ENCODE results near the gene DIAPH1.
A peak's percentile ranks its signal among the peaks of the same experiment; 100 is the strongest.

The DIAPH1 gene

GRCh38 chr5:141639357-141640050, 20.7 kb upstream of the DIAPH1 start:
- DNase-seq (ENCODE audit: low read depth) = no peak

GRCh38 chr5:141638771-141639170, 20.0 kb upstream of the DIAPH1 start:
- no peak for DNase-seq (ENCODE audit: low read depth)

DNA sequence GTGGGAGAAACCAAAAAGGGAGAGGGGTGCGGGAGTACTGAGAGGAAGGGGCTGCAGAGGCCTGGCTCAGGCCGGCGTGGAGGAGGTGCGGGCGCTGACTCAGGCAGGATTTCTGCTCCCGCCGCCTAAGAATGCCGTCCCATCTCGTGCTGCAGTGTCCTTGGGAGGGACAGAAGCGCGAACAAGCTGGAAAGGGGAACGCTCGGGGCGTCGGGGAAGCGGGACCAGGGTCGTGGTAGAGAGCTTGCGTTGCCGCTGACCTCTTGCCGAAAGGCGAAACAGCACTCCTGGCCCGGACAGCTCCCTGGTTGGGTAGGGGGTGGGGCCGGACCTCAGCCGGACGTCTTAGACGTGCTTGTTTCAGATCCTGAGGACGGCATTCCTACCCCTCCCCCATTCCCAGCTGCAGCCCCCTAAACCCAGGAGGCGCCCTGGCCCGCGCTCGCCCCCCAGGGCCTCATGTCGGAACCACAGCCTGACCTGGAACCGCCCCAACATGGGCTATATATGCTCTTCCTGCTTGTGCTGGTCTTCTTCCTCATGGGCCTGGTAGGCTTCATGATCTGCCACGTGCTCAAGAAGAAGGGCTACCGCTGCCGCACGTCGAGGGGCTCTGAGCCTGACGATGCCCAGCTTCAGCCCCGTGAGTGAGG, 19.1 kb upstream of the DIAPH1 start:
- no peak for DNase-seq (ENCODE audit: low read depth)

- no peak for DNase-seq (ENCODE audit: low read depth)
Measured at GRCh38 chr5:141637123-141637766, 18.4 kb upstream of the DIAPH1 start.

DNA sequence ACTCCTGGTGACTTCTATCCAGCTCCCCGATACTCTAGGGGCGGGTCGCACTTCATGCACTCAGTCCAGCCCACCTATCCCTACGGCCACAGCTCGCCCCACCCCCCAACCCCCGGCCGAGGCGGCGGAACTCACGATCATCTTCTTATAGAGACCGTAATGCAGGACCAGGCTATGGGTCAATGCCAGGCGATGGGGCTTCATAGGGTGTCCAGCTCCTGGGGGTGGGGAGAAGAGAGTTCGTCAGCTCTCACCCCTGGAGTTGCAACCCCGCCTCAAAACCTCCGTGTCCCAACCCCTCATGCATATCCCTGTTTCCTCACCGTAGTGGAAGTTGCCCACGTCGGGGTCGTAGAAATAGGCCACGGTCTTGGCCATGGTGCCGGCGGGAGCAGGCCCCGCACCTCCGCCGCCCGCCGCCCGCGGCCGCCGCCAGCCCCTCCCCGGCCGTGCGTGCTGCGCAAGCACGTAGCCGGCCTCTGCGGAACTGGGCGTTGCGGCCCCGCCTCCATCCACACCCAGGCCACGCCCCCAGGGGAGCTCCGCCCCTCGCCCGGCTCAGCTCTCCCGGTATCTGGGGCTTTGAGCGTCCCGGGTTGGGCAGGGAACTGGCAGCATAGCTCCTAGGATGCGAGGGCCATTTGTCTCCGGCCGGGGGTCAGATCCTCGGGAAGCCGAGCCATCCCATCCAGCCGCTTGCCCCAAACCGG, 17.8 kb upstream of the DIAPH1 start, which contains the start of the genes HDAC3 and RELL2:
Gene HDAC3 (minus strand): TSS at position 437 of the 710 bp plus-strand sequence. CDS start 59 bp downstream, at position 378.
Gene RELL2 (plus strand): TSS at position 585 of the 710 bp plus-strand sequence. CDS start 1,229 bp downstream, outside the sequence.
- DNase-seq (ENCODE audit: low read depth) = peak; percentile 50

GRCh38 chr5:141636106-141636412, 17.3 kb upstream of the DIAPH1 start:
- DNase-seq (ENCODE audit: low read depth) = no peak

GRCh38 chr5:141635646-141636045, 16.8 kb upstream of the DIAPH1 start:
- DNase-seq (ENCODE audit: low read depth) = no peak

DNA sequence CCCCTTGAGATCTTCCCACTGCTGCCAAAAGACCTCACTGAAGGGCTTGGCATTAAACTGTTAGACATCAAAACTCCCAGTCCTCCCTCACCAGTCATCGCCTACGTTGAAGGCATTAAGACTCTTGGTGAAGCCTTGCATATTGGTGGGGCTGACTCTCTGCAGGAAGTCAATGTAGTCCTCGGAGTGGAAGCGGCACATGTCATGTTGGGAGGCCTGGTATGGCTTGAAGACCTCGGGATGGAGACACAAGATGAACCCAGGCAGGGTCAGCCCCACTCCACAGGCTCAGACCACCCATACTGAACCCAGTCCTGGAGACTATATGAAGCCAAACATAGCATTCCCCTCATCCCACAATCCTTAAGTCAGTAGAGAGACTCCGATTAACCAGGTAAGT, 15.9 kb upstream of the DIAPH1 start:
- no peak for DNase-seq (ENCODE audit: low read depth)

- DNase-seq (ENCODE audit: low read depth) = no peak
Measured at GRCh38 chr5:141633871-141634561, 15.2 kb upstream of the DIAPH1 start.

- DNase-seq (ENCODE audit: low read depth) = no peak
Measured at GRCh38 chr5:141632650-141633049, 13.8 kb upstream of the DIAPH1 start.

DNA sequence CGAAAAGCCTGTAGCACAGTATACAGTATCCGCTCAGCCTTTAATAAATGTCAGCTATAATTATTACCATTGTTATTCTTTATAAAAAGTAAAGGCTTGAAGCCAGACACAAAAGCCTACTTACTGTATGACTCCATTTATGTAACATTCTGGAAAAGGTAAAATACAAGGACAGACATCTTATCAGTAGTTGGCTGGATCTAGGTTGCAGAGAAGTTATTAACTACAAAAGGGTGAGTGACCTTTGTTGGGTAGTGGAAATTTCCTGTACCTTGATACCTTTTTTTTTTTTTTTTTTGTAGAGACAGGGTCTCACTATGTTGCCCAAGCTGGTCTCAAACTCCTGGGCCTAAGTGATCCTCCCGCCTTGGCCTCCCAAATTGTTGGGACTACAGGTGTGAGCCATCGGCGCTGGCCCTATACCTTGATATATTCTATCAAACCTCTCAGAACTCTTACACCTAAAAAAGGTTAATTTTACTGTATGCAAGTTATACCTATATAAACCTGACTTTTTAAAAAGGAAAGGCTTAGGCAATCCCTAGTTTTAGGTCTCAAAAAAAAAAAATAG, 11.9 kb upstream of the DIAPH1 start:
- no peak for DNase-seq (ENCODE audit: low read depth)

DNA sequence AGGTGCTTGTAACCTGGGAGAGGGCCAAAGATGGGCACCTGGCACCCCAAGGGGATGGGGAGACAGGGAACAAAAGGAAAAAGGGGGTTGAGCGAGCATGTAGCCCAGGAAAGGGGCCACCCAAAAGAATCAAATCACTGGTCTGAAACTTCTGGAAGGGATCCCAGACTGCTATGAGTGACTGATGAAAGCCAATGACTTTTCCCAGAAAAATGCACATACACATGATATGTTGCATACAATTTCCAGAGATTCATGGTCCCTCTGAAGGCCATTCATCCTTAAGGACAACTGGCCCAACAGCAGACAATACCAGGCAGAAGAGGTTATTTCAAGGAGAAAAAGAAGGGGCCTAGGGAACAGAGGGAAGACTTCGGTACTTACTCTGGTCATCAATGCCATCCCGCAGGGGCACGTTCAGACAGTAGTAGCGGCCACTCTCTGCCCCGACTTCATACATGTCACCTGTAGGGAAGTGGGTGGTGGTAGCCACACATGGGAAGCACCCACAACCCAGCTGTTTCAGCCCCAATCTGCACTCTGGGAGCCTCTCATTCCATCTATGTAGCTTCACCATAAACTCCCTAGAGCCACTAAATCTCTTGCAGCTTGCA, 9.5 kb upstream of the DIAPH1 start:
- no peak for DNase-seq (ENCODE audit: low read depth)

DNA sequence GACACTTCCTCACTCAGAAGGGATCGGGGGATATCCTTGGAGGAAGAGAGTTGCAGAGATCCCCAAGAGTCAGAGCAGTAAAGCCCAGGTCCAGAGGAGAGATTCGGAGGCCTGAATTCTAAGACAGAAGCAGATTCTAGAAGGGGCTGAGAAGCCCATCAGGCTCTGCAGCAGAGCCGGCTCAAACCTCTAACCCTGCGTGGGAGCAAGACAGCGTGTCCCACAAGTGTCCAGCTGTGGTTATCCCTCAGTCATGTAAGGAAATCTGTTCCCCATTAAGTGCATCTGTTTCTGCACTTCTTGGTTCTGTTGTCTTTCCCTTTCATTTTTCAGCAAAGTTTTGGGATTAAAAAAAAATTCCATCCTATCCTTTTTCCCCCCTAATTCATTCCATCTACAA, 4.8 kb upstream of the DIAPH1 start:
- DNase-seq (ENCODE audit: low read depth) = no peak

- DNase-seq (ENCODE audit: low read depth) = no peak
Measured at GRCh38 chr5:141623186-141623585, 4.4 kb upstream of the DIAPH1 start.

DNA sequence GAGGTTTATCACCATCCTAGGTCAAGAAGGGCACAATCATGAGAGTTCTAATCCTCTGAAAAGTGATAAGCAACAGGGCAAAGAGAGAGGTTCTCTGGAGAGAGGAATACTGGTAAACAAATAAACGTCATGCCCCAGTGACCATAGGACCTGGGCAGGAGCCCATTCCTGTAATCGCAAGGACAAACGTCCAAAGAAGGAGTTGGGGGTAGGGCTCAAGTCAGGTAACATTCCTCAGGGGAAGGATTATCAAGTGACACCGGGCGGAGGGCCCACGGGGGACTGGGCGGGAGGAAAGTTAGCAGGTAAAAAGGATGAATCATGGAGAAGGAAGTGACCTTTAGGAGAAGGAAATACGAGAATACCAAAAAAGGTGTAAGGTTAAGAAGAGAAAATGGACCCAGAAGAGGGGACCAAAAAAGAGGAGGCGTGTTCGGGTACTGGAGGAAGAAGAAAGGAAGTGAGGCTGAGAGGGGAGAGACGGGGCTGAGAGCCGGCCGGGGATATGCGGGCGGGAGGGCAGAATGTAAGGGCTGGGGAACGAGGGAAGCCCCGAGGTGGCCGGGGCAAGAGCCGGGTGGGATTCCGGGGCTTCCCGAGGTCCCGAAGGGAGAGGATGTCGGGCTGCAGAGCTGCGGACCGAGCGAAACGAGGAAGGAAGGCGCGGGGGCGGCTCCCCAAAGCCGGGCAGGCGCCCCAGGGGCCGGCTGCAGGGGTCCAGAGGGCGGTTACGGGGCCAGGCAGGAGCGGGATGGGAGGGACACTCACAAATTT, 583 bp downstream of the DIAPH1 start:
- no peak for DNase-seq (ENCODE audit: low read depth)

- DNase-seq (ENCODE audit: low read depth) = no peak
Measured at GRCh38 chr5:141617682-141618029, 1.1 kb downstream of the DIAPH1 start.

- DNase-seq (ENCODE audit: low read depth) = no peak
Measured at GRCh38 chr5:141617128-141617527, 1.7 kb downstream of the DIAPH1 start.

GRCh38 chr5:141615991-141616720, 2.6 kb downstream of the DIAPH1 start:
- no peak for DNase-seq (ENCODE audit: low read depth)

GRCh38 chr5:141613344-141613743, 5.5 kb downstream of the DIAPH1 start:
- no peak for DNase-seq (ENCODE audit: low read depth)

DNA sequence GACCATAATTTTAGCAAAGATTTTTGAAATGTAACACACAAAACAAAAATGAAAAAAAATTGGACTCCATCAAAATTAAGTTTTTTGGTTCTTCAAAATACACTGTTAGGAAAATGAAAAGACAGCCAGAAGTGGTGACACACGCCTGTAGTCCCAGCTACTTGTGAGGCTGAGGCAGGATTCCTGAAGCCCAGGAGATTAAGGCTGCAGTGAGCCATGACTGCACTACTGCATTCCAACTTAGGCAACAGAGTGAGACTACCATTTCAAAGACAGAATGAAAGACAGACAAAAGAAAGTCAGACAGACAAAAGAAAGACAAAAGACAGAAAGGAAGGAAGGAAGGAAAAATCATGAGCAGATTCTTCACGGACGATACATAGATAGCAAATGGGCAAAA, 7.5 kb downstream of the DIAPH1 start:
- DNase-seq (ENCODE audit: low read depth) = no peak

All from non-pigmented ciliary epithelial cell (primary cell).